Kidney (tissue), 14 donors: ENCODE data around the gene SNAP47. TPM values are rescaled to one million over a fixed set of nuclear protein-coding genes. Genes with fewer than 3 reads are reported as not detected.

Experiments
- DNase-seq, 5 donors: peaks; one replicate each; pipeline ENCODE4 v3.0.0-alpha.2; 2013 to 2020
- FAIRE-seq: peaks from 2 replicates; lab custom pipeline; 2012; peaks lifted over from hg19 to GRCh38; lab: Jason Lieb, UNC
- H3K27ac ChIP-seq, 2 donors: one replicate each; pipeline ENCODE4 v1.7.0; 2013; ENCODE audit warnings: low read depth in 2 of 2, low read length in 2 of 2, inconsistent platforms in 1 of 2
- H3K27me3 ChIP-seq: one replicate; pipeline ENCODE4 v1.7.1; 2013; ENCODE audit warnings: low read length, inconsistent platforms; ENCODE audit not compliant: control insufficient read depth, insufficient read depth
- H3K36me3 ChIP-seq, 3 donors: one replicate each; pipeline versions ENCODE4 v1.7.0 to v1.7.1; 2013; ENCODE audit warnings: low read length in 3 of 3, control low read depth in 1 of 3, inconsistent platforms in 1 of 3; ENCODE audit not compliant: insufficient read depth in 3 of 3, control insufficient read depth in 2 of 3
- H3K4me1 ChIP-seq, 3 donors: one replicate each; pipeline versions ENCODE4 v1.7.0 to v1.7.1; 2013; ENCODE audit warnings: low read length in 3 of 3, inconsistent platforms in 1 of 3, low read depth in 1 of 3; ENCODE audit not compliant: control insufficient read depth in 2 of 3, insufficient read depth in 2 of 3
- H3K4me3 ChIP-seq, 3 donors: one replicate each; pipeline versions ENCODE4 v1.7.0 to v1.8.1; 2013; ENCODE audit warnings: low read length in 3 of 3, control low read depth in 1 of 3, inconsistent platforms in 1 of 3
- H3K9ac ChIP-seq, 3 donors: one replicate each; pipeline versions ENCODE4 v1.7.0 to v1.7.1; 2013; ENCODE audit warnings: low read length in 3 of 3, control low read depth in 1 of 3, inconsistent platforms in 1 of 3
- H3K9me3 ChIP-seq, 3 donors: one replicate each; pipeline versions ENCODE4 v1.7.0 to v1.7.1; 2013; ENCODE audit warnings: low read length in 3 of 3, control low read depth in 1 of 3, inconsistent platforms in 1 of 3; ENCODE audit not compliant: control insufficient read depth in 2 of 3, insufficient read depth in 1 of 3
- CTCF ChIP-seq: IDR thresholded peaks from 3 replicates; pipeline ENCODE4 v1.5.1; 2012; ENCODE audit warnings: mild to moderate bottlenecking, moderate library complexity, borderline replicate concordance; ENCODE audit not compliant: insufficient read depth; ENCODE audit errors: extremely low read depth
- intact Hi-C: fragments of 100-400 bp; cut with DNase I; formaldehyde crosslinking; loops from one replicate; pipeline ENCODE4 v1.11.1; 2022
- polyA plus RNA-seq: library from polyadenylated mRNA; stranded (reverse); fragments of 350-450 nt; fragmentation: Illumina TruSeq; extraction: RNeasy Lipid Tissue Mini Kit (QIAGEN cat#74804); gene quantifications from one replicate; pipeline ENCODE4 v1.2.3, GENCODE V29; 2014; ENCODE audit warnings: low read depth, low replicate concordance; ENCODE audit not compliant: insufficient read depth
- total RNA-seq: library from RNA; stranded (reverse); fragmentation: NEBNext Ultra II Directional; extraction: Animal tissue kit (Norgen Biotek cat#: 25700); gene quantifications from one replicate; pipeline ENCODE4 v1.2.1, GENCODE V29; 2021
- donor health status: control.
- donor health status: control.
- donor health status: control.
- donor health status: control.
- donor health status: control.
- donor health status: DM: yes; HTN: yes; CAD: no.
- donor health status: Normal renal cell carcinoma (clear cell type).

Gene SNAP47
- total and polyA plus RNA-seq, 2 donors from 2014 or later: 31.6 to 32.4 TPM

GRCh38 chr1:227785094-227785804 is 50.0 kb downstream of the SNAP47 start:
- no peak for TF ChIP-seq CTCF
- Histone ChIP-seq H3K9me3 (no peaks in the 10 kb centered on the region), H3K4me1 (peaks cover 0 to 11% (median 3%) of the 10 kb centered on the region in 3 donors), H3K36me3 (no peaks in the 10 kb centered on the region), H3K27me3 (no peaks in the 10 kb centered on the region), H3K4me3 (no peak overlapping the region), H3K27ac (no peak overlapping the region), H3K9ac (no peak overlapping the region)
- FAIRE-seq (no peak), DNase-seq (no peak)
- intact Hi-C loops: no loop called here

- peak overlapping the region in 1 of 3 donors; percentile 91 for H3K4me3 ChIP-seq
Measured at GRCh38 chr1:227785805-227786671, 50.8 kb downstream of the SNAP47 start.

DNA sequence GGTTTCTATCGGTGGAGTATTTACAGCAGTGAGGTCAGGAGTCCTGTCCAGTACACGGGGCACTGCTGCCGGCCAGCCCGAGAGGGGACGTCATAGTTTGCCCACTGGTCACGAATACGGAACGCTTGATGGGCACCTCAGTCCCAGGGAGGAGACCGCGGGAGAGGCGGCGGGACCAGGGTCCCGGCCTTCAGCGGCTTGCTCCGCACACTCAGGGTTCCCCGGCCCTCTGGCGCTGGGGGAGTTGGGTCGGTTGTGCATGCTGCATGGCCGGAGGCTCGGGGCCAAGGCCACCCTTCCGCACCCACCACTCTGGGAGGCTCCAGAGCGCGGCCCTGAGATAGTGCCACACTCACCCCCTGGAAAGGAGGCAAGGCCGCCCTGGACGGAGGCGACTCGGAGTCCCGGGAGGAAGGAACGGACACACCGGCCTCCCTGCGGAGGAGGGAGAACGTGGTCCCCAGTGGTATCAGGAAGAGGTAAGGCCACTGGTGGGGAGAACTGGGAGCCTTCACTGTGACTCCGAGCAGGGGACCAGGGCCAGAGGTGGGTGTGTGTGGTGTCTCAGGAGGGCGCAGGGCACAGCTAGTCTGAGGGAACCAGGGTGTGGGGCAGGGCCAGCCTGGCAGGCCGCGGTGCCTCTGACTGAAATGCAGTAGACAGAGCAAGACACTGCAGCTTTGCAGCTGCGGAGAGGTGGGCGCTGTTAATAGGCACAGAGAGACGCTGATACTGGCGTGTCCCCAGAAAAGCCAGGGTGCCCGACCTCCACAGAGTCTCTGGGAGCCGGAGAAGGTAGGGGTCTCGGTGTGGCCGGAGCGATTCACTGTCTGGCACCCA is 51.7 kb downstream of the SNAP47 start:
- no peaks in the 10 kb centered on the region for H3K27me3 ChIP-seq

More at GRCh38 chr1:227785805-227786671, 50.8 kb downstream of the SNAP47 start:
- no peaks in the 10 kb centered on the region for H3K36me3 ChIP-seq
- no peaks in the 10 kb centered on the region for H3K27me3 ChIP-seq
- FAIRE-seq: no peak
- TF ChIP-seq CTCF: no peak
- DNase-seq: peak in 1 of 5 donors; percentile 68
- H3K27ac ChIP-seq: no peak overlapping the region
- intact Hi-C loops: no loop called here
- H3K9ac ChIP-seq: no peak overlapping the region
- peaks cover 0 to 11% (median 3%) of the 10 kb centered on the region in 3 donors for H3K4me1 ChIP-seq
- H3K9me3 ChIP-seq: no peaks in the 10 kb centered on the region

More for the DNA sequence above, 51.7 kb downstream of the SNAP47 start:
- H3K36me3 ChIP-seq: no peaks in the 10 kb centered on the region
- TF ChIP-seq CTCF: no peak
- peak overlapping the region in 1 of 3 donors; percentile 41 for H3K9ac ChIP-seq
- H3K4me3 ChIP-seq: peak overlapping the region in 2 of 3 donors; percentile 73 to 91
- no peaks in the 10 kb centered on the region for H3K9me3 ChIP-seq
- FAIRE-seq (no peak), DNase-seq (peak in 4 of 5 donors; percentile 26 to 78 (median 54))
- H3K4me1 ChIP-seq: peaks cover 0 to 11% (median 3%) of the 10 kb centered on the region in 3 donors
- intact Hi-C loops: no loop called here
- no peak overlapping the region for H3K27ac ChIP-seq
